Lower lobe of right lung (tissue), 2 donors: ENCODE measurements around the gene HOXA3. TPM values are rescaled to one million over a fixed set of nuclear protein-coding genes. Genes with fewer than 3 reads are reported as not detected.

Experiments
- ATAC-seq, 2 donors: fragments of 200-7000 bp; cut with Tn5 transposase; one replicate each; pipeline ENCODE4 v1.9.1; 2020 to 2022; ENCODE audit warnings: mild to moderate bottlenecking in 2 of 2, moderate library complexity in 2 of 2
- DNase-seq: peaks from one replicate; pipeline ENCODE4 v3.0.0-alpha.2; 2020
- H3K27ac ChIP-seq: fragments of 200-600 bp; one replicate; pipeline ENCODE4 v1.8.0; 2022
- H3K27me3 ChIP-seq: fragments of 200-600 bp; one replicate; pipeline ENCODE4 v1.8.0; 2022; ENCODE audit warnings: low read depth
- H3K36me3 ChIP-seq: fragments of 200-600 bp; one replicate; pipeline ENCODE4 v1.8.0; 2022; ENCODE audit warnings: mild to moderate bottlenecking
- H3K4me1 ChIP-seq: fragments of 200-600 bp; one replicate; pipeline ENCODE4 v1.8.0; 2022
- H3K4me3 ChIP-seq: fragments of 200-600 bp; one replicate; pipeline ENCODE4 v1.8.0; 2022; ENCODE audit warnings: mild to moderate bottlenecking
- H3K9me3 ChIP-seq: fragments of 200-600 bp; one replicate; pipeline ENCODE4 v1.8.0; 2022
- CTCF ChIP-seq: fragments of 200-600 bp; IDR thresholded peaks from one replicate; pipeline ENCODE4 v1.8.0; 2022; ENCODE audit warnings: antibody characterized with exemption, mild to moderate bottlenecking
- intact Hi-C: fragments of 100-400 bp; cut with DNase I; formaldehyde crosslinking; loops from one replicate; pipeline ENCODE4 v1.11.0; 2022
- total RNA-seq: library from RNA; stranded (reverse); fragmentation: NEBNext Ultra II Directional; extraction: Animal tissue kit (Norgen Biotek cat#: 25700); gene quantifications from one replicate; pipeline ENCODE4 v1.2.1, GENCODE V29; 2021
- donor health status: DM: no; HTN: yes; CAD: no; lungs with severe emphysema.

The HOXA3 gene
- total RNA-seq, 1 donor from 2014 or later: 4.6 TPM

DNA sequence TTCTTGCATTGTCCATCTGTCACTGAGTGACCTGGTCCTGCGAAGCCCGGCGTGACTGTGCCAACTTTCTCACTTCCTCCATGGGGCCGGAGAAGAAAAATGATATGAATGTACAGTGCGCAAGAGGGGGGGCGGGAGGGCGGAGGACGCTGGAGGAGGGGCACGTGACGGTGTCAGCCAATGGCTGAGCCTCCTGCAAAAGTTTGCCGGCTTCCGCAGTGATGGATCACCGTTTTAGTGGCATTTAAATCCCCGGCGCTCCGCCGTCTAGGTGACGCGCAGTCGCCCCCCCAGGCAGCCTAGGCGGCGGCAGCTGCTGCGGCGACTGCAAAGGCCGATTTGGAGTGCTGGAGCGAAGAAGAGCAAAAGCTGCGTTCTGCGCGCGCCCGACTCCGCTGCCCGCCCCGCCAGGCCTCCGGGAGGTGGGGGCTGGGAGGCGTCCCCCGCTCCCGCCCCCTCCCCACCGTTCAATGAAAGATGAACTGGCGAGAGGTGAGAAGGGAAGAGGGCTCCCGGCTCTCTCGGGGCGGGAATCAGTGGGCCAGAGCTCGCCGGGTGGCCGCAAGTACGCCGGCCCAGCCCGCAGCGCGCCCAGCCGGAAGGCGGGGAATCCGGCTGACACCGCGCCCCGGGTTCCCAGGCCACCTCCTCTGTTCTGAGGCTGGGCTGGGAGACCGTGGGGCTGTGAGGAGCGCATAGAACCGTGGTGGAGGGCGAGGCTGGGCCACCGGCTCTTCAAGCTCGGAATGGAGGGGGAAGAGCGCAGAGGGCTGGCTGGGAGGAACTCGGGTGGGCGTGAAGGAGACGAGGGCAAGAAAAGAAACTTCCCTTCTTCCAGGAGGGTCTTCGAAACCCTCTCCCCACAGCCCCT is 56.3 kb downstream of the HOXA3 start, which contains the start of gene HOXA1:
Gene HOXA1, minus strand, starts transcription at position 104 of the 871 bp plus-strand sequence. Its CDS starts 88 bp downstream, at position 16.
- no peak for TF ChIP-seq CTCF
- peaks cover 38% of the 10 kb centered on the region for H3K27me3 ChIP-seq
- peaks cover 40% of the 10 kb centered on the region for H3K4me1 ChIP-seq
- DNase-seq (peak; percentile 86), ATAC-seq (peak; percentile 87 to 89)
- H3K27ac ChIP-seq: peak within 1 kb of the TSS; percentile 94
- intact Hi-C loops: no loop called here
- no peaks in the 10 kb centered on the region for H3K9me3 ChIP-seq
- H3K36me3 ChIP-seq: peaks cover 16% of the 10 kb centered on the region
- H3K4me3 ChIP-seq: peak within 1 kb of the TSS; percentile 90

- H3K27ac ChIP-seq: peak overlapping the region; percentile 94
These were observed 57.1 kb downstream of the HOXA3 start for GRCh38 chr7:27095050-27095896.

DNA sequence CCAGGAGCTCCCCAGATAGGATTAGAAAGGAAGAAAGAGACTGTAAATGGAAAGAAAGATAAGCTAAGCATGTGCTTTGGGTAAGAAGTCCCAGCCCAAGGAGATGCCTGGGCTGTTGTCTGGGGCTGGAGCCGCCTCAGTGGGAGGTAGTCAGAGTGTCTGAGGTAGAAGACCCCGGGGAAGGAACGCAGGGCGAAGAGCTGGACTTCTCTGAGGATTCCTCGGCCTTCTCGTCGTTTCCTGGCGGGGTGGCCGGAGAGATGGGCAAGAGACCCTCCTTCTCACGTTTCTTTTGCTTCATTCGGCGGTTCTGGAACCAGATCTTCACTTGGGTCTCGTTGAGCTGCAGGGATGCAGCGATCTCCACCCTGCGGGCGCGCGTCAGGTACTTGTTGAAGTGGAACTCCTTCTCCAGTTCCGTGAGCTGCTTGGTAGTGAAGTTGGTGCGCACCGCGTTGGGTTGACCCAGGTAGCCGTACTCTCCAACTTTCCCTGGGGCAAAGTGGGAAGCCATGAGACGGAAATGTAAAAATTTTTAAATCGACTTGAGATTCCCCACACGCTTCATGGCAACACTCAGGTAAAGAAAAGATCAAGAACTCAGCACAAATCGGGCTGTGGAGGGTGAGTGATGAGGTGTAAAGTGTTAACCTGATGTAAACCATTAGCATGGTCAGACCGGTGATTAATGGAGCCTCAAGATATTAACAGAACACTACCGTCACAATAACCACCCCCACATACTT is 57.9 kb downstream of the HOXA3 start:
- Histone ChIP-seq H3K36me3 (no peaks in the 10 kb centered on the region), H3K4me1 (peaks cover 25% of the 10 kb centered on the region), H3K4me3 (no peak overlapping the region), H3K9me3 (no peaks in the 10 kb centered on the region), H3K27me3 (peaks cover 45% of the 10 kb centered on the region), H3K27ac (no peak overlapping the region)
- ATAC-seq: no peak
- intact Hi-C loops: no loop called here
- no peak for DNase-seq
- TF ChIP-seq CTCF: no peak

More at GRCh38 chr7:27095050-27095896, 57.1 kb downstream of the HOXA3 start:
- Histone ChIP-seq H3K27me3 (peaks cover 38% of the 10 kb centered on the region), H3K4me3 (peak overlapping the region; percentile 90), H3K9me3 (no peaks in the 10 kb centered on the region), H3K4me1 (peaks cover 33% of the 10 kb centered on the region), H3K36me3 (peaks cover 7% of the 10 kb centered on the region)
- no peak for TF ChIP-seq CTCF
- intact Hi-C loops: no loop called here
- no peak for DNase-seq
- peak; percentile 1 for ATAC-seq

GRCh38 chr7:27093184-27093895 is 59.0 kb downstream of the HOXA3 start:
- Histone ChIP-seq H3K4me1 (peaks cover 23% of the 10 kb centered on the region), H3K4me3 (no peak overlapping the region), H3K36me3 (no peaks in the 10 kb centered on the region), H3K27ac (no peak overlapping the region), H3K27me3 (peaks cover 49% of the 10 kb centered on the region), H3K9me3 (no peaks in the 10 kb centered on the region)
- DNase-seq (no peak), ATAC-seq (no peak)
- no peak for TF ChIP-seq CTCF
- intact Hi-C loops: no loop called here
